Measurements from ENCODE around the gene OSBPL1A. TPM values are rescaled to one million over a fixed set of nuclear protein-coding genes. Genes with fewer than 3 reads are reported as not detected.

OSBPL1A gene
- total RNA-seq, 6 experiments from 2014 or later: 4.1 to 14.6 (median 14.0) TPM

DNA sequence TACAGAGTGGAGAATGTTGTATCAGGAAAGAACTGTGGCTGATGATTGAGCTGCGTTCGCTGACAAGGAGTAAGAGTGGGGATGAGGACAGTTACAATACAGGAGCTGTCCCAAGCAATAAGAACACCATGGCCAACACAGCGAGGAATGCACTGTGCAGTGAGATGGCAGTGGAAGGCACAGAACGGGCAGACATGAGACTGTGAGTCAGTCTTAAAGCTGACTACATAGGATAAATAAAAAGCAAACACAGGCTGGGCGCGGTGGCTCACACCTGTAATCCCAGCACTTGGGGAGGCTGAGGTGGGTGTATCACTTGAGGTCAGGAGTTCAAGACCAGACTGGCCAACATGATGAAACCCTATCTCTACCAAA lies 169.0 kb downstream of the OSBPL1A start:
- Histone ChIP-seq H3K9me3 (no peaks in the 10 kb centered on the region), H3K27ac (no peak overlapping the region), H3K4me1 (peaks cover 0 to 22% (median 8%) of the 10 kb centered on the region in 4 donors), H3K27me3 (no peaks in the 10 kb centered on the region), H3K4me3 (no peak overlapping the region), H3K36me3 (no peaks in the 10 kb centered on the region)
- intact Hi-C loops (cut with DNase I): no loop called here
- WGBS (ENCODE audit: insufficient coverage, low coverage, low lambda C conversion rate, missing lambda C conversion rate): 95% methylated on average over 5 of the region's 6 CpGs
- TF ChIP-seq CTCF (IDR thresholded peaks at IDR 0.05) (no peak), POLR2A (IDR thresholded peaks at IDR 0.05) (no peak)
- no peak for ATAC-seq
- no peak for DNase-seq

DNA sequence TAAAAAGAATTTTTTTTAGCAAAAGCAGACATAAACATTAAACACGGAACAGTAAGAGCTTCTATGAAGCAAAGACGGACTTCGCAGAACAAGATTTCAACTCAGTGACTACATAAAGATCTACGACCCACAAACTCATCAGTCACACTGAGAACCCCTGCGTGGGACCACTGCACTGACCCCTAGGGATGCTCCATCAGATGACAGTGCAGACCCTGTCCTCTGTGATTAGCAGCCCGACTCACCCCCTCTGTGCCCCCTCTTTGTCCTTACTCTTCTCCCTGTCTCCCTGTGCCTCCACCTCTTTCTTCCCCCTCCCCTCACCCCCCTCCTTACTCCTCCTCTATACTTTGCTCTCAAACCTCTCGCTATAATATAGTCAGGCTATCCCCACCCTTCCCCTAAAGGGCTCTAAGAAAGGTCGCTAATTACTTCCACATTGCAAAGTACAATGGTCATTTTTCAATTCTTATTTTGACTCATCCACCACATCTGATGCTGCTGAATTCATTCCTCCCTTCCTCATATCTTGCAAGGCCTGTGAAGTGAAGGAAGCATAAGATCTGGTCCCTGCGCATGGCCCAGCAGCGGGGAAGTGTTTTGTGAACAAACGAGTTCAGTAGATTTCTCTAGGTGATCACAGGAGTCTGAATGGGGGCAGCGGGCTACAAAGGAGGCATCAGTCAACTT lies 169.5 kb downstream of the OSBPL1A start:
- intact Hi-C loops (cut with DNase I): no loop called here

DNA sequence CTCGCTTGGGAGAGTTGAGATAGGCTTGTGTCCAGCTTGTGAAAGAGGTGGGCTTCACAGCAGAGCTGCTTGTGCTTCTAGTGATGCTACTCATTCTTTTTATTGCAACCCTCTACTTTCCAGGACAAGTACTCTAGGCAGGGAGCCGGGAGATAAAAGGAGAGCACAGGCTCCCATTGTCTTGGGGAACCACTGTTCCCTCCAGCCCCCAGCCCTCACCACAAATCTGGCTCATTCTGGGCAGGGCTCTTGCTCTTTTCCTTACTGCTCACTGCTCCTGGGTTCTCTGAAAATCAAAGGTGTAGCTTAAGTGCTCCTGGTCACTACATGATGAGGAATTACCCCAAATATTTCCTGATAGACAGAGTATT lies 177.3 kb downstream of the OSBPL1A start:
- WGBS (ENCODE audit: insufficient coverage, low coverage, low lambda C conversion rate, missing lambda C conversion rate): 100% methylated on average over 2 of the region's 2 CpGs
- no peak overlapping the region for H3K27ac ChIP-seq
- H3K9me3 ChIP-seq: no peaks in the 10 kb centered on the region
- H3K36me3 ChIP-seq: no peaks in the 10 kb centered on the region
- H3K4me1 ChIP-seq: peaks cover 0 to 20% (median 4%) of the 10 kb centered on the region in 4 donors
- ATAC-seq (no peak), DNase-seq (no peak)
- H3K27me3 ChIP-seq: no peaks in the 10 kb centered on the region
- H3K4me3 ChIP-seq: no peak overlapping the region
- intact Hi-C loops (cut with DNase I): no loop called here
- no peak for TF ChIP-seq POLR2A (IDR thresholded peaks at IDR 0.05)
- TF ChIP-seq CTCF (IDR thresholded peaks at IDR 0.05): no peak

More for the DNA sequence above, 169.5 kb downstream of the OSBPL1A start:
- Histone ChIP-seq H3K4me1 (peaks cover 0 to 22% (median 8%) of the 10 kb centered on the region in 4 donors), H3K9me3 (no peaks in the 10 kb centered on the region), H3K36me3 (no peaks in the 10 kb centered on the region), H3K27me3 (no peaks in the 10 kb centered on the region), H3K4me3 (no peak overlapping the region), H3K27ac (no peak overlapping the region)
- ATAC-seq: no peak
- DNase-seq: no peak
- no peak for TF ChIP-seq POLR2A (IDR thresholded peaks at IDR 0.05)
- no peak for TF ChIP-seq CTCF (IDR thresholded peaks at IDR 0.05)
- 96% methylated on average over 12 of the region's 12 CpGs for WGBS (ENCODE audit: insufficient coverage, low coverage, low lambda C conversion rate, missing lambda C conversion rate)

GRCh38 chr18:24219561-24220317 lies 177.9 kb downstream of the OSBPL1A start:
- peak; percentile 72 to 96 (median 84) for ATAC-seq
- Histone ChIP-seq H3K27ac (no peak overlapping the region), H3K27me3 (no peaks in the 10 kb centered on the region), H3K4me1 (peaks cover 0 to 26% (median 7%) of the 10 kb centered on the region in 4 donors), H3K36me3 (no peaks in the 10 kb centered on the region), H3K4me3 (no peak overlapping the region), H3K9me3 (no peaks in the 10 kb centered on the region)
- intact Hi-C loops (cut with DNase I): no loop called here
- DNase-seq: peak in 1 of 3 donors; percentile 35
- WGBS (ENCODE audit: insufficient coverage, low coverage, low lambda C conversion rate, missing lambda C conversion rate): 55% methylated on average over 7 of the region's 7 CpGs
- TF ChIP-seq POLR2A (IDR thresholded peaks at IDR 0.05): no peak
- no peak for TF ChIP-seq CTCF (IDR thresholded peaks at IDR 0.05)

Data from right lobe of liver (tissue), 6 donors.